GM12865 (cell line): Measurements from ENCODE around the gene C1orf21.

Source experiments
- DNase-seq: peaks from one replicate; pipeline ENCODE4 v3.0.0; 2010; ENCODE audit warnings: low read depth
- H3K4me3 ChIP-seq: 2 replicates; pipeline ENCODE4 v1.5.1; 2011; ENCODE audit warnings: mild to moderate bottlenecking, low read depth, low read length, control low read depth
- TF ChIP-seq, protein P1 (sequence below): IDR thresholded peaks from 2 replicates; pipeline ENCODE4 v1.5.1; 2011; ENCODE audit warnings: low read length, control low read depth, low read depth, inconsistent platforms; ENCODE audit not compliant: insufficient read depth; ENCODE audit errors: missing control alignments

Gene C1orf21

DNA sequence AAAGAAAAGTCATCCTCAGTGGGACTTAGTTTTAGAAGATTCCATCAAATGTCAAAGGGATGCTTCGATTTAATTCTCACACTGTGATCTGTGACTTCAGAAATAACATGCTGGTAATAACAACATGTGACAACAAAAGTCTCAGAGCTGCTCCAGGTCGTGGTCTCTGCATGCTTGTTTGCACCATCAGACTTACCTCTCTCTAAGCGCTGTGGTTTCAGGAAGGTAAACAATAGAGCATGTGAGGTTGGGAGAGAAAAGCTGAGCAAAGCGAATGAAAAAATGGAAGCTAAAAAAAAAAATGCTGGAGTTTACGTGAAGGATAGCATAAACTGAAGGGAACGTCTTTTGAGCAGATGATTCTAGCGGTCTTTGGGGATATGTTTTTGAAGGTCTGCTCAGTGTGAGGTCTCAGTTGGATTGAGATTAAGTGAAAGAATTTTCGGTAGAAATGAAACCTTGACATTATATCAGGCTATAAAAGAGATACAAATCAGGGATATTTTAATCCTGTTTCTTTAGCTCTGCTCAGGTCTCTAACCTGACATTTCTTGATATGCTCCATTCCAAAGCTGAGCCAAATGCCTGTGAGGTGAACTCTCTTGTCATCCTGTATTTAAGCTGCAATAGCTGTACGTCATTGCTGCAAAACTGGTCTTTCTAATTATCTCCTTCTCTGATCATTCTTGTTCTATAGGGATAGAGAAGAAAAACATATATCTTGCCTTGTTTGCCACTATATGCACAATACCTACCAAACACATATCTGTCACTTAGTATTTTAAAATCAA lies 86.5 kb downstream of the C1orf21 start:
- DNase-seq, result no peak
- TF ChIP-seq, protein P1, sequence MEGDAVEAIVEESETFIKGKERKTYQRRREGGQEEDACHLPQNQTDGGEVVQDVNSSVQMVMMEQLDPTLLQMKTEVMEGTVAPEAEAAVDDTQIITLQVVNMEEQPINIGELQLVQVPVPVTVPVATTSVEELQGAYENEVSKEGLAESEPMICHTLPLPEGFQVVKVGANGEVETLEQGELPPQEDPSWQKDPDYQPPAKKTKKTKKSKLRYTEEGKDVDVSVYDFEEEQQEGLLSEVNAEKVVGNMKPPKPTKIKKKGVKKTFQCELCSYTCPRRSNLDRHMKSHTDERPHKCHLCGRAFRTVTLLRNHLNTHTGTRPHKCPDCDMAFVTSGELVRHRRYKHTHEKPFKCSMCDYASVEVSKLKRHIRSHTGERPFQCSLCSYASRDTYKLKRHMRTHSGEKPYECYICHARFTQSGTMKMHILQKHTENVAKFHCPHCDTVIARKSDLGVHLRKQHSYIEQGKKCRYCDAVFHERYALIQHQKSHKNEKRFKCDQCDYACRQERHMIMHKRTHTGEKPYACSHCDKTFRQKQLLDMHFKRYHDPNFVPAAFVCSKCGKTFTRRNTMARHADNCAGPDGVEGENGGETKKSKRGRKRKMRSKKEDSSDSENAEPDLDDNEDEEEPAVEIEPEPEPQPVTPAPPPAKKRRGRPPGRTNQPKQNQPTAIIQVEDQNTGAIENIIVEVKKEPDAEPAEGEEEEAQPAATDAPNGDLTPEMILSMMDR, result no peak
- no peak overlapping the region for H3K4me3 ChIP-seq

DNA sequence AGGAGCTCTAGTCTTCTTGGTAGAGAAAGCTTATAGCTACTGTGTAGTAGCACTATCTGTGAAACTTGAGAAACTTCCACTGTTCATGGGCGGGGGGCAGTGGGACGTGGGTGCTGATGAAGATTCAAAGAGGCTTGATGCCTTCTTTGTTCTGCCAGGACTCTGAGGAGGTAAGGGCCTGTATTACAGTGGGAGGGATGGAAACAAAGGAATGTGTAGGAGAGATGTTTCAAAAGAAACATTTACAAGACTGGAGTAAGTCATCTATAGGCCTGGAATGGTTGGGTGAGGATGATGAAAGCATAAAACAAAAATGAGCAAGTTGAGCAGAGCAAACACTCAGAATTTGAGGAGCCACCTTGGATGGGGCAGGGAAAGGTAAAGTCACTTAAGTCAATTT lies 89.4 kb downstream of the C1orf21 start:
- TF ChIP-seq, protein P1, result no peak
- no peak for DNase-seq
- no peak overlapping the region for H3K4me3 ChIP-seq

DNA sequence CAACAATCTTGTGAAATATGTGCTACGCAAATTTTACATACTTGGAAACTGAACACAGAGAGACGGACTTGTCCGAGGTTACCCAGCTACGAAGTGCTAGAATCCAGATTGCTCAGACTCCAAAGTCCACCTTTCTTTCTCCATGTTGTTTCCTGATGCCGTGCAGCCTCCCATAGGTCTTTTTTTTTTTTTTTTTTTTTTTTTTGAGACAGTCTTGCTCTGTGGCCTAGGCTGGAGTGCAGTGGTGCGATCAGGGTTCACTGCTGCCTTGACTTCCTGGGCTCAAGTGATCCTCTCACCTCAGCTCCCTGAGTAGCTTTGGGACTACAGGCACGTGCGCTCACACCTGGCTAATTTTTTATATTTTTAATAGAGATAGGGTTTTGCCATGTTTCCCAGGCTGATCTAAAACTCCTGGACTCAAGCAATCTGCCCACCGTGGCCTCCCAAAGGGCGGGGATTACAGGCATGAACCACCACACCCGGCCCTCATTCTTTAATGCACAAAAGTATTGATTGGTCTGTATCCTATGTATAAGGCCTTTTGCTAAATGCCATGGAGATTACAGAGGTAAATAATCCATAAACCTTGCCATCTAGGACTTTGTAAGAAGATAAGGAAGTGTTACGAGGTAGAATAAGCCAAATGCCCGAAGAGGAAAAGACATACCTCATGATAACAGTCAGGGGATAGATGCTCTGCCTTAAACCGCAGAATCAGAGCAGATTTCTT lies 92.8 kb downstream of the C1orf21 start:
- DNase-seq, result no peak
- TF ChIP-seq, protein P1, result no peak
- H3K4me3 ChIP-seq, result no peak overlapping the region

DNA sequence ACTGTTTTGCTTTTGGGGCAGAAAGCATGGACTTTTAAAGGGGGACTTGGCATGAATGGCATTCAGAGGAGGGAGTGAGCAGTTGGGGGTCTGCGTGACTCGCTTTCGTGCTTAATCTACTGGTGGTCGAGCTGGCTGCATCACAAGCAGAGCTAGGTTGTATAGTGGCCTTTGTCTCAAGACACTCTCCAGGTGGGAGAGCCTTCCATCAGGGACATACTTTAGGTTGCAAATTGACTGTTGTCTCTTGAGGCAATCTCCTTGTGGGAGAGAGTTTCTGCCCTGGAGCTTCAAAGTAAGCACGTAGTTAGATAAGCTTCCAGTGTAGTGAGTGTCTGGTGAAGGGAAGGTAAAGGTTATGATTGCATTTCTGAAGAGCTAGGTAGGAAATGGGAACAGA lies 93.9 kb downstream of the C1orf21 start:
- DNase-seq, result no peak
- TF ChIP-seq, protein P1, result no peak
- no peak overlapping the region for H3K4me3 ChIP-seq

DNA sequence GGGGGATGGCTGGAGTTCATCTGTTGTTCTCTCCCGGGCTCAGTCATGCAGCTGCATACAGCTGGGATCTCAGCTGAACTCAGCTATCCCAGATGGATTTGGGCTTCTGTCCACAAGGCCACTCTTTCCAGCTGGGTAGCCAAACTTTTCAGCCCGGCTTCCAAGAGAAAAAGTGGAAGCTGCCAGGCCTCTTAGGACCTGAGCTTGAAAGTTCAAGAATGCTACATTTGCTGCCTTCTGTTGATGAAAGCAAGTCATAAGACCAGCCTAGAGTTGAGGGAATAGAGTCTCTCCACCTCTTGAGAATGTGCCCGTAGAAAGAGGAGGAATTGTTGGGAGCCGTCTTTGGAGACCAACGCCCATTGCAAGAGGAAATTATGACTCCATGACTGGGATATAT lies 95.3 kb downstream of the C1orf21 start:
- DNase-seq, result no peak
- TF ChIP-seq, protein P1, result no peak
- H3K4me3 ChIP-seq, result no peak overlapping the region

DNA sequence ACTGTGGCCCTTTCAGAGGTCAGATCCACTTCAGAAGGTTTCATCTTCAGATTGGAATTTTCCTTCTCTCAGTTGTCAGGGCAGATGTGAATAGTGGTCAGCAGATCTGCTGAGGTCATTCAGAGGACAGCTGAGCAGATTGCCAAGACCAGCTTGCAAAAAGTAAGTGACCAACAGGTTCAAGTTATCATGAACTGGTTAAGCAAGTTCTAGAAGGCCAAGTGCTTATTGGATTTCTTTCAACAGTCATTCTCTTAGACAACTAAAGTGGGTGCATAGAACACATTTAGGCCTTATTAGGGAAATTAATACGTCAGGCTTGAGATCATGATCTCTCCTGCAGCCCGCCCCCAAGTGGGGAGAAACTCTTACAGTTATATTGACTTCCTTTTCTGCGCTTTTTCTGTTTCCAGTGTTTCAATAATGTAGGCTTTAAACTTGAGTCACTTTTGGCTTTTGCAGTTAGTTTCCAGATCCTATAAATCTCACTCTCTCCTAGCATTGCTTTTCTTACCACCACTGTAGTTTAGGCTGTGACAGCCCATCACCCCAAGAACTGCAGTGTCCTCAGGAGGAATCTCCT lies 96.4 kb downstream of the C1orf21 start:
- peak; percentile 29 for DNase-seq
- no peak overlapping the region for H3K4me3 ChIP-seq
- TF ChIP-seq, protein P1, result no peak
